HEK293 (cell line): ENCODE results near the gene ARHGAP15.

ENCODE experiments used
- ZNF350 ChIP-seq: fragments of 450-650 bp; formaldehyde crosslinking; IDR thresholded peaks from 2 replicates; pipeline ENCODE4 v1.5.0; 2017; ENCODE audit warnings: missing biosample characterization, mild to moderate bottlenecking, missing genetic modification characterization
- ZNF404 ChIP-seq: fragments of 450-650 bp; formaldehyde crosslinking; IDR thresholded peaks from 2 replicates; pipeline ENCODE4 v1.5.1; 2017; ENCODE audit warnings: missing biosample characterization, missing genetic modification characterization
- ZNF623 ChIP-seq: fragments of 450-650 bp; formaldehyde crosslinking; IDR thresholded peaks from 2 replicates; pipeline ENCODE4 v1.5.1; 2016; ENCODE audit warnings: missing biosample characterization, missing genetic modification characterization
- ZNF626 ChIP-seq: fragments of 450-650 bp; sonication (Bioruptor Pico); formaldehyde crosslinking; IDR thresholded peaks from 2 replicates; pipeline ENCODE4 v1.5.1; 2018; ENCODE audit warnings: missing biosample characterization, missing genetic modification characterization, inconsistent platforms
- TF ChIP-seq, protein P1 (sequence below): fragments of 450-650 bp; formaldehyde crosslinking; IDR thresholded peaks from 2 replicates; pipeline ENCODE4 v1.5.1; 2016; ENCODE audit warnings: missing biosample characterization, missing genetic modification characterization

GRCh38 chr2:143480601-143481236, 351.5 kb downstream of the ARHGAP15 start:
- TF ChIP-seq ZNF623 (tag by site-specific recombination) = no peak
- no peak for TF ChIP-seq ZNF626 (tag by site-specific recombination)
- TF ChIP-seq, protein P1, sequence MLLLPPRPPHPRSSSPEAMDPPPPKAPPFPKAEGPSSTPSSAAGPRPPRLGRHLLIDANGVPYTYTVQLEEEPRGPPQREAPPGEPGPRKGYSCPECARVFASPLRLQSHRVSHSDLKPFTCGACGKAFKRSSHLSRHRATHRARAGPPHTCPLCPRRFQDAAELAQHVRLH (tag by site-specific recombination) = no peak
- no peak for TF ChIP-seq ZNF404 (tag by site-specific recombination)
- no peak for TF ChIP-seq ZNF350 (tag by site-specific recombination)
